HG03432 (cell line): ENCODE data around the gene IDH2.
"Not testable (repeated sequence)": the region's sequence is repeated elsewhere in the genome, so short reads cannot be mapped to it uniquely, and the experiment has no call there.

Source experiments
- ATAC-seq: cut with Tn5 transposase; IDR thresholded peaks from one replicate; pipeline ENCODE4 v1.9.1; 2021; ENCODE audit warnings: mild to moderate bottlenecking, moderate library complexity; ENCODE audit not compliant: unreplicated experiment

IDH2 gene

DNA sequence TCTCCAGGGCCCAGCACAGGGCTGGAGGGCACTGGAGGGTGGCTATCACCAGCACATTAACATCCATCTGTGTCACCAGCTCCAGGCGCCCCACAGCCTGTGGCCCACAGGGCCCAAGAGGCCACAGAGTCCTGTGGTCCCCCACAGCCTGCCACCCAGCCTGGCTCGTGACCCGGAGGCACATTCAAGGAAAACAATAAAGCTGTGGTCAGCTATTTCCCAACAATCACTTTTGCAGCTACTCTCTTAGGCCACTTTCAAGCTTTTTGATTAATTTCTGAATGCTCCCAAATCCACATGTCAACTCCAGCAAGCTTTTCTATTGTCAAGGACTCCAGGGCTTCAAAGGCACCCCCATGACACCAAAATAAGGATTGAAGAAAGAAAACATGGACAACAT lies 16.7 kb downstream of the IDH2 start:
- ATAC-seq = no peak

DNA sequence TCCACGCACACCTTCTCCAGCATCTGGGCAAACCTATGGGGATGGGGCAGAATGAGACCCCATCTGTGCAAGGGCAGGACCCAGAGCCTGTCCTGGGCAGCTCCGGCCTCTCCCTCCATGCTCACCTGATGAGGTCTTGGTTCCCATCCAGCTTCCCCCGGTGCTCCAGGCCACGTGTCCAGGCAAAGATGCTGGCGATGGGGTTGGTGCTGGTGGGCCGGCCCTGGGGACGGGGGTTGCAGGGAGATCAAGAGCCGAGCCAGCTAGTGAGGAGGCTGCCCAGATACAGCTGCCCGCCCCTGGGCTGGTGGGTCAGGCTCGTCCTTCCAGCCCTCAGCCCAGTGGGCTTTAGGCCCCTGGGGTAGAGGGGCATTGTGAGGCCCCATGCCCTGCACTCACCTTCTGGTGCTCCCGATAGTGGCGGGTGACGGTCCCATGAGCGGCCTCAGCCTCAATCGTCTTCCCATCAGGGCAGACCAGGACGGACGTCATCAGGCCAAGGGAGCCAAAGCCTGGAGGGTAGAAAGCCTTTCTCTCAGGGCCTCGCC lies 17.3 kb downstream of the IDH2 start:
- no peak for ATAC-seq

DNA sequence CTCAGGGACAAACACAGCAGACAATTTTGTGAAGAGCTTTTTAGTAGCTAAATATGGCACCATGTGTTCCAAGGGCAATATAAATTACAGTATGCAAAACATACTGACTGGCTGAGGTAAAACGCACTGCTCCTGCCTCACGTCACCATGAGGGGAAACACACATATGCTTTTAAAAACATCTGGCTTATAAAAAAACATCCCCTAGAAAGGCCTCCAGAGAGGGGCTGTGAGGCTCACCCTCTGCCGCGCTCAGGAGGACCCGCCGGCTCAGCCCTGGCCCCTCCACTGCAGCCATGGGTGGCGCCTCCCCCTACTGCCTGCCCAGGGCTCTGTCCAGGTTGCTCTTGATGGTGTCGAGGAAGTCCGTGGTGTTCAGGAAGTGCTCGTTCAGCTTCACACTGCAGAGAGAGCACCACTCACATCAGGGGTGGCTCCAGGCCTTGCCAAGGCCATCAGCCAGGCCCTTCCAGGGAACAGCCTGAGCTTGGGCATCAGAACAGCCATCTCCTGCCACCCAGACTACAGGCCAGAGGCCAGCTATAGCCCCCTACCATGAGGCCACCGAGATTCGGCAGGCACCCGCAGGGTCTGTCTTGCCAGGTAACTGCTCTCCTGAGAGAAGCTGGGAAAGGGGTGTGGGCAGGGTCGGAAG lies 18.2 kb downstream of the IDH2 start:
- no peak for ATAC-seq

DNA sequence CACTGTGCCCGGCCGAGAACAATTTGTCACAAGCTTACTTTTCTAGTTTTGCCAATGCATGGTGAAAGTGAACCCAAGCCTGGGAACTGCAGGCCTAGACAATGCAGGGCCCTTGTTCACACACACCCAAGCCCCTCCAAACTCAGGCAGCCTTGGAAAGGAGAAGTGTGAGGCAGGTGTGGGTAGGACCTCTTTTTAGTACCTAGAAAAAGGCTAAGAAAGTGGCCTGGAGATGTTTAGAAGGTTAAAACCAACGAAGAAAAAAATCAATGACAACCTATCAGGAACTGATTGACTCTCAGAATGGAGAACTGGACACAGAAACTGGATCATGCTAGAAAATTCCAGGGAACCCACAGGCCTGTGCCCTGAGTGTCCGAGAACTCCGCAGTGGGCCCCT lies 18.8 kb downstream of the IDH2 start:
- no peak for ATAC-seq

DNA sequence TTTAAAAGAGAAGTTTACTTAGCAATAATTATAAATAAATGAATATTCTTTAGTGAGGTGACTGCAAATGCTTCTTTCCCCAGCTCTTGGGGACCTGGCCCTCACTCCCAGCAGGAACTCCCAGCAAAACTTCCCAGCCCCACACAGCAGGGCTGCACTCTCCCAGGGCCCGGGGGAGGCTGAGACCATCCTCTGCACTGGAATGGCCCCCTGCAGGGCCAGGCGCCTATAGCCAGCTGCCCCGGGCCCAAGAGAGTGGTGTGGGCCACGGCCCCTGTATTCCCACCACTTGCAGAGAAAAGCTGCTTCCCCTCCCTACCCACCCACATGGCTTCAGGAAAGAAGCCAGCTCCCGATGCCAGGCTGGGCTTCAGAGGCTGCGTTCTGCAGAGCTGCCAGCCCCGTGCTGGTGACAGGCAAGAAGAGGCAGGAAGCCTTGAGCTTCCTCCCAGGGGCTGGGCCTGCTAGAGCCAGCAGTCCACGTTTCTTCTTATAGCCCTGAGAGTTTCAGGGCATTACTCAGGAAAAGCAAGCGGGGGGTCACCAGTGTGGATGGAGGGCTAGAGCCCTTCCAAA lies 20.0 kb downstream of the IDH2 start:
- no peak for ATAC-seq

DNA sequence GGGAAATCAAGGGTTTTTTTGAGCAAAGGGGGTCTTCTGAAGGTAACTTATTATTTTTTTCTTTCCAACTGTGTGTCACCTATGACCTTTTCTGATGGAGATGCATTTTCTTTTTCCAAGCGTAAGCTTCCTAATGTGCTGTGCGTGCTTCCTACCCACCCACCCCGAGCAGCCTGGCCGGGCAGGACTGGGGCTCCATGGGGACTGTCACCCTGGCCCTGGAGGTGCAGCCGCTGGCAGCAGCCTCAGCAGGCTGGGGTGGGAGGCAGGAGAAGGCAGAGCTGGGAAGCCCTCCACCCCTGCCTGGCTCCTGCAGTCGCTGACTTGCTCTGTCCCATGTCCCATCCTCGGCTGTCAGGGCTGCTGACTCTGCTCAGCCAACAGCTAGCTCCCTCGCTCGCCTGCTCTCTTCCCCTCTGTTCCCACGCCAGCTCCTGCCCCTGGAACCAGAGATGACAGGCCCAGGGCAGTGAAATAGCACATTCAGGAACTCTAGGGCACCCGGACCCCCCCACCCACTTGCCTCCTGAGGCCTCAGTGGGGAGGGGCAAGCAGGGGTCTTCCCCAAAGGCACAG lies 21.4 kb downstream of the IDH2 start:
- no peak for ATAC-seq

DNA sequence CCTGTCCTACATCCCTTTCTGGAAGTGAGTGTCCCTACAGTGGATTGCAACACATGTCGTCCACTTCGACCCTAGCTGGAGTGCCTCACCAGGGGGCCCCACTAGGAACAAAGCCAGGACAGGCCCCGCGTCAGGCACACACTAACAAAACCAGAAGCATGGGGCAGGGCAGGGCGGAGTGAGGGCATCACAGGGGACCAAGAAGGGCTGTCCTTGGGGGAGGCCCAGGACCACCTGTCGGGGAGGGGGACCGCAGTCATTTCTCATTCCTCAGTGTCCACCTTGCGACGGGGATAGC lies 21.9 kb downstream of the IDH2 start:
- ATAC-seq = no peak

DNA sequence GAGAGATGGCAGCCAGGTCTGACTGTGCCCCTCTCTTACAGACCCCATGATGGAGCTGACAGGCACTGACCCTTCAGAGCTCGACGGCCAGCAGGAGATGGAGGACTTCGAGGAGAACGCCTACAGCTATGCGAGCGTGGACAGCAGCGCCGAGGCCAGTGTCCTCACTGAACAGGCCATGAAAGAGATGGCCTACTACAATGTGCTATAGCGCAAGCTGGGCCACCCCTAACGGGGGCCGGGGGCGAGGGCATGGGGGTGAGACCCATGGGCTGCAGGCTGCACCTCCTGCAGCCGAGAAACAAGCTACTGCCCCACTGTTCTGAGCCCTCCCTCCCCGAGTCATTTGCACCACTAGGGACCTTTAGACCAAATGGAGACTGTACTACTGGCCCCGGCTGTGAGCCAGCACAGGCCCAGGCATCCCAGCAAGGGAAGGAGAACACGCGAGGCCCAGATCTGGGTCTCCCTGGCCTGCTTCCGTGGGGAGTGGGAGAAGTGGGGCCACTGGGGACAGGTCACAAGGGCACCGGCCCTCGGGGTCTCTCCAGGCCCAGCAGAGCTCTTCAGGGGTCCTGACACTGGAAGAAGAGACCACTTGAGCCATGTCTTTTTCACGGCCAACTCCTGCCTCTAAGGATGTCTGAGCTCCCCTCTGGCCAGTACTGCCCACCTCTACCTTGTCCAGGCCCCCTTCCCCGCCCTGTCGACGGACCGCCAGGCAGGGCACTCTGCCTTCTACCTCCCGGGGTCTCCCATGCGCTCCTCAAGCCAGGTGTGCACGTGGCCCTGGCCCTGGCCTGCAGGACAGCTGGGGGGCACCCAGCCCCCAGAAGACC lies 22.4 kb downstream of the IDH2 start:
- no peak for ATAC-seq

DNA sequence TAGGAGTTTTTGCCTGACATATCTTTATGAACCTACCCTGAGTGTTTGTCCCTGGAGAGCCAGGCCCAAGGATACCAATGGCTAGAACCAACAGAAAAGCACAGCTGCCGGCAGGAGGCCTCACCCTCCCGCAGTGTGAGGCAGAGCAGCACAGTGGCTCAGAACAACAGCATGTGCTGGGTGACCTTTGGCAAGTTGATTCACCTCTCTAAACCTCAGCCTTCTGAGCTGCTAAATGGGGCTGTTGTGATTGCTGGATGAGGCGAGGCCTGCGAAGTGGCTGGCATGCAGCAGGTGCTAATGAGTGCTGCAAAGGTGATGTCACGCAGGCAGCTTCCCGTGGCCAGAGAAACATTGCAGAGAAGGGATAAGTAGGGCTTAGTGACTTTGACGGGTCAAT lies 23.3 kb downstream of the IDH2 start:
- no peak for ATAC-seq

DNA sequence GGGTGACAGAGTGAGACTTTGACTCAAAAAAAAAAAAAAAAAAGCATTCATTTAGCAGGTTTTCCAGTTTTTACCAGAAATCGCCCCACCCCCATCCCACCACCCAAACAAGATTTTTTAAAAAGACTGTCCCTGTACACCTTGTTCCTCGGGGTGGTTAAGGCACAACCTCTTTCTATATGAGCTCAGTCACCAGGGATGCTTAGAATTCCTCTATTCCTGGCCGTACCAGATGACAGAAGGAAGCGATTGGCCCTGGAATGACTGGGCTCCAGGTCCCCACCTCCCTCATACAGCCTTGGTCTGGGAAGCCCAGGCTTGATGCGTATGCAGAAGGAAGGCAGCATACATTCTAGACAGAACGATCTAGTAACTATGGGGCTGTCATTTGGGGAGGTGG lies 25.6 kb downstream of the IDH2 start:
- ATAC-seq = no peak

DNA sequence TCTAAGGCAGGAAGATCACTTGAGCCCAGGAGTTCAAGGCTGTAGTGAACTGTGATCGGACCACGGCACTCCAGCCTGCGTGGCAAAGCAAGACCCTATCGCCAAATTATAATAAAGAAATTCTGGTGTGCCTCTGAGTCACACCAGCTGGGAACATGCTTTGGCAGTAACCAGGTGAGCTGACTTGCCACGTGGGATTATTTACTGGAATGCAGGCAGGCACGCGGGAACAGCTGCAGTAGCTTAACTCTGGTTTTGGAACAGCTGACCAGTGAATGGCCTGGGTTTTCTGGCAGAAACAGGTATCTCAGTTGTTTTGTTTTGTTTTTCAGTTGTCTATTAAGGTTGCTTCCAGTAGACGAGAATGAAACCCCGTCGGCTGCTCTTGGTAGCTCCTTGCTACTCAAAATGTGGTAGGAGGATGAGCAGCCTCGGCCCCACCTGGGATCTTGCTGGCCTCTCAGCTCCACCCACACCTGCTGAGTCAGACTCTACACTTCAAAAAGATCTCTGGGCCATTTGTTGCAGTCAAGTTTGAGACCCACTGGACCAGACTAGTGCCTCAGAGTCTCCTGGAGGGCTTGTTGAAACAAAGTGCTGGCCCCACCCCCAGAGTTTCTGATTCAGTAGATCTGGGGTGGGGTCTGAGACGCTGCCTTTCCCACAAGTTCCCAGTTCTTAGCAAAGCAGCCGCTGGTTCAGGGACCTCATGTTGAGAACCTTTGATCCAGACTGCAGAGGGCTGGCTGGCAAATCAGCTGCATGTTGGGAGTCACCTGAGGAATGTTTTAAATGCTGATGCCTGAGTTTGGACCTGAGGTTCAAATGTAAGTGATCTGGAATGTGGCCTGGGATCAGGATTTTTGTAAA lies 26.6 kb downstream of the IDH2 start:
- no peak for ATAC-seq

DNA sequence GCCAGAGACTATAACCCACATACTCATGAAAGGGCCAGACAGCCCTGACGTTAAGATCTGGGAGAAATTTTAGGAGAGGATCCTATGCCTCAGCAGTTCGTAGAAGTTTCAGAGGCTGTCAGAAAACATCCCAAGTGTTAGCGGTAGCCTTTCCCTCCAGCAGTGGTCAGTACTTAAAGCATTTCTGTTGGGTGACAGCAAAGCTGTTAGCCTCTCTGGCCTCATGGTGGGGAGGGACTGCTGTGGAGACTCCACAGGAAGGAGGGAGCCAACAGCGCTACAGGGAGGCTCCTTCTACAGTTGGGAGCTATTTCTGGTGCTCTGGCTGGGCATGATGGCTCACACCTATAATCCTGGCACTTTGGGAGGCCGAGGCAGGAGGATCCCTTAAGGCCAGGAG lies 27.4 kb downstream of the IDH2 start:
- no peak for ATAC-seq

DNA sequence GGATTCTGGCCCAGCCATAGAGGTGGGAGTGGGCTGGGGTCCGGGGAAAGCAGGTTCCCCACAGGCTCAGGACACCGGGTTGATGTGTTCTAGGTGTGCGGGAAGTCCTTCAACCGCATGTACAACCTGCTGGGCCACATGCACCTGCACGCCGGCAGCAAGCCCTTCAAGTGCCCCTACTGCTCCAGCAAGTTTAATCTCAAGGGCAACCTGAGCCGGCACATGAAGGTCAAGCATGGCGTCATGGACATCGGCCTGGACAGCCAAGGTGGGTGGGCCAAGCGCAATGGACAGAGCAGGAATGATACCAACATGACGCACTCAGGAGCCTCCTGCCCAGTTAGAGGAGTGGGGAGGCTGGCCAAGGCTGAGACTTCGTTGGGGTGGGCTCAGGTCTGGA lies 28.2 kb downstream of the IDH2 start:
- no peak for ATAC-seq

DNA sequence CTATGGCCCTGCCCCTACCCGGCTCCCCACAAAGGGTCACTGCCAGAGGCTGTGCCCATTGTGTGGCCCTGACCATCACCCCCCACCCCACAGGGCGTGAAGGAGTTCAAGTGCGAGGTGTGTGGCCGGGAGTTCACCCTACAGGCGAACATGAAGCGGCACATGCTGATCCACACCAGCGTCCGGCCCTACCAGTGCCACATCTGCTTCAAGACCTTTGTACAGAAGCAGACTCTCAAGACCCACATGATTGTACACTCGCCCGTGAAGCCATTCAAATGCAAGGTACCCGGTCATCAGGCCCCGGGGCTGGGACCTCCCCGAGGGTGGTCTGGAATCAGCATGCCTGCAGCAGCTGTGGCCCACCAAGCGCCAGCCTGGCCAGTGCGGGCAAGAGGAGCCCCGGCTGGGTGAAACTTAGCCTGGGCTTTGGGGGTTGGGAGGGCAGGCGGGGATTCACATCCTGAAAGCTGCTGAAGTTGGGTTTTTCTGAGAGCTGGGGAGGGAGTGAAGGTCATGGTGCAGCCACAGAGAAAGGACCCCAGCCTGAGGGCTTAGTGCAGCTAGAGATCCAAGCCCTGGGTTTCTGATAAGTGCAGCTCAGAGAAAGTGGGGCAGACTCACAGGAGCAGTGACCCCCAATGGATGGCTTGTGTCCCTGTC lies 29.2 kb downstream of the IDH2 start:
- no peak for ATAC-seq

DNA sequence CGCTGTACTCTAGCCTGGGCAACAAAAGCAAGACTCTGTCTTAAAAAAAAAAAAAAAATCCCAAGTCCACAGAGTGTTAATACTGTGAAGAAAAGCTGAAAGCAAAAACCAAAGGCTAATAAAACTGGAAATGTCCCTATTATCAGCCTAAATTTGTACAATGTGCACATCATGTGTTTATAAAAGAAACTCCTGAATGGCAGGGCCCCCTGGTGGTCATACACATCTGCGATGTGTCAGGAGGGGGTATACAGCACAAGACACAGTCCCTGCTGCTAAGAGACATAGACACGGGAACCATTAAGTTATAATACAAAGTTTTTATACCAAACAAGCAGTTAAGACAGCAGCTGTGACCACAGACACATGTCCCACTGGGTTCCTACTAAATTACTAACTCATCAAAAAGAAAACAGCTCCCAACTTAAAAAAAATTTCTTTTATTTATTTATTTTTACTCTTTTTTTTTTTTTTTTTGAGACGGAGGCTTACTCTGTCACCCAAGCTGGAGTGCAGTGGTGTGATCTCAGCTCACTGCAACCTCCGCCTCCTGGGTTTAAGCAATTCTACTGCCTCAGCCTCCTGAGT lies 31.0 kb downstream of the IDH2 start:
- ATAC-seq = peak; percentile 71

DNA sequence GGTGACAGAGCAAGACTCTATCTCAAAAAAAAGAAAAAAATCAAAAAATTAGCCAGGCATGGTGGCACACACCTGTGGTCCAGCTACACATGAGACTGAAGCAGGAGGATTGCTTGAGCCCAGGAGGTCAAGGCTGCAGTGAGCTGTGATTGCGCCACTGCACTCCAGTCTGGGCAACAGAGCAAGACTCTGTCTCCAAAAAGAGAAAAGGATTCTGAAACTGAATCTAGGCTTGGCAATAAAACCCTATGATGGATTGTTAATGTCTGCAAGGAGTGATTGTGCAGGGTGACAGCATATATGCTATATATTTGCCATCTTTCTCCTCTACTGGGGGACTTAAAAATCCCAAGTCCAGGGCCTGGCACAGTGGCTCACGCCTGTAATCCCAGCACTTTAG lies 31.6 kb downstream of the IDH2 start:
- not testable (repeated sequence) for ATAC-seq

DNA sequence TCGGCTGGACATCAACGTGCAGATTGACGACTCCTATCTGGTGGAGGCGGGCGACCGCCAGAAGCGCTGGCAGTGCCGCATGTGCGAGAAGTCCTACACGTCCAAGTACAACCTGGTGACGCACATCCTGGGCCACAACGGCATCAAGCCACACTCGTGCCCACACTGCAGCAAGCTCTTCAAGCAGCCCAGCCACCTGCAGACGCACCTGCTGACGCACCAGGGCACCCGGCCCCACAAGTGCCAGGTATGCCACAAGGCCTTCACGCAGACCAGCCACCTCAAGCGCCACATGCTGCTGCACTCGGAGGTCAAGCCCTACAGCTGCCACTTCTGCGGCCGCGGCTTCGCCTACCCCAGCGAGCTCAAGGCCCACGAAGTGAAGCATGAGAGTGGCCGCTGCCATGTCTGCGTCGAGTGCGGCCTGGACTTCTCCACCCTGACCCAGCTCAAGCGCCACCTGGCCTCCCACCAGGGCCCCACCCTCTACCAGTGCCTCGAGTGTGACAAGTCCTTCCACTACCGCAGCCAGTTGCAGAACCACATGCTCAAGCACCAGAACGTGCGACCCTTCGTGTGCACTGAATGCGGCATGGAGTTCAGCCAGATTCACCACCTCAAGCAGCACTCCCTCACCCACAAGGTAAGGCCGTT lies 34.2 kb downstream of the IDH2 start:
- no peak for ATAC-seq

DNA sequence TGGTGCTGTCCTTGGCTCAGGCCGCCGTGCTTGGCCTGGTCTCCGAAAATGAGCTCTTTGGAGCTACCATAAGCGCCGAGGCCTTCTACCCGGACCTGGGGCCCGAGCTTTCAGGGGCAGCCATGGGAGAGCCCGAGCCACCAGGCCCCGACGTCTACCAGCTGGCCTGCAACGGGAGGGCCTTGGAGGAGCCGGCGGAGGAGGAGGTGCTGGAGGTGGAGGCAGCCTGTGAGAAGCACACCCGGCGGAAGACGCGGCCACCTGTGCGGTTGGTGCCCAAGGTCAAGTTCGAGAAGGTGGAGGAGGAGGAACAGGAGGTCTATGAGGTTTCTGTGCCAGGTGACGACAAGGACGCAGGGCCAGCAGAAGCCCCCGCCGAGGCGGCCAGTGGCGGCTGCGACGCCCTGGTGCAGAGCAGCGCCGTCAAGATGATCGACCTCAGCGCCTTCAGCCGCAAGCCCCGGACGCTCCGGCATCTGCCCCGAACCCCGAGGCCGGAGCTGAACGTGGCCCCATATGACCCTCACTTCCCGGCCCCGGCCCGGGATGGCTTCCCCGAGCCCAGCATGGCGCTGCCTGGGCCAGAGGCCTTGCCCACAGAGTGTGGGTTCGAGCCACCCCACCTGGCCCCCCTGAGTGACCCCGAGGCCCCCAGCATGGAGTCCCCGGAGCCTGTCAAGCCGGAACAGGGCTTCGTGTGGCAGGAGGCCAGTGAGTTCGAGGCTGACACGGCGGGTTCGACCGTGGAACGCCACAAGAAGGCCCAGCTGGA lies 34.9 kb downstream of the IDH2 start:
- no peak for ATAC-seq

DNA sequence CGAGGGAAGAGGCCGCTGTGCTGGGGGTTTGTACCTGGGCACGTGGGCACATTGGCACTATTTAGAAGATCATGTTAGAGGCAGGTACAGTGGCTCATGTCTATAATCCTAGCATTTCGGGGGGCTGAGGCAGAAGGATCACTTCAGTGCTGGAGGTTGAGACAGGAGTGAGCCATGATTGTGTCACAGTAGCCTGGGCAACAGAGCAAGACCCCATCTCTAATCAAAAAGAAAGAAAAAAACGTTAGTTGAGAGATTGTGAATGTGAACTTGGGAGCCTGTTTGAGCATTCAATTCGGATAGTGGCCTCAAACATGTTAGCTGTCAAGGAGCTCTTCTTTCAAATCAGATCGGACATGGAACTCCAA lies 36.6 kb downstream of the IDH2 start:
- no peak for ATAC-seq
